SK-N-SH (cell line): ENCODE data around the gene VAV1. TPM values are rescaled to one million over a fixed set of nuclear protein-coding genes. Genes with fewer than 3 reads are reported as not detected.

Source experiments
- CTCF ChIA-PET: fragments of 300-600, 350-600 bp; formaldehyde crosslinking; extraction: SDS; loops from one replicate; lab custom pipeline; 2021; lab: Yijun Ruan, JAX
- POLR2A ChIA-PET: fragments of 350-600 bp; sonication (Branson Sonifier 250); formaldehyde crosslinking; extraction: SDS; loops from one replicate; lab custom pipeline; 2020; ENCODE audit warnings: antibody characterized with exemption, inconsistent platforms; lab: Yijun Ruan, JAX
- DNase-seq: peaks from one replicate; pipeline ENCODE4 v3.0.0; 2012
- H2AFZ ChIP-seq: fragments of 200-600 bp; sonication (generic); 2 replicates; pipeline ENCODE4 v1.8.1; 2016; ENCODE audit warnings: antibody characterized with exemption, mild to moderate bottlenecking, low read depth
- H3F3A ChIP-seq: fragments of 200-600 bp; sonication (generic); replicated peaks from 2 replicates; pipeline ENCODE3; 2016; ENCODE audit warnings: antibody characterized with exemption, mild to moderate bottlenecking; ENCODE audit not compliant: insufficient read depth
- H3K27ac ChIP-seq, 2 experiments: fragments of 200-500 bp in 1 of 2; fragments of 200-600 bp in 1 of 2; sonication (Bioruptor generic) in 1 of 2; sonication (generic), shearing (Covaris generic) in 1 of 2; 2 replicates each; pipeline versions ENCODE4 v1.5.1 to v1.6.1; 2014 to 2016; ENCODE audit warnings: low read depth in 2 of 2, inconsistent platforms in 1 of 2, low read length in 1 of 2, mild to moderate bottlenecking in 1 of 2, mixed read lengths in 1 of 2
- H3K27me3 ChIP-seq: fragments of 200-600 bp; sonication (generic), shearing (Covaris generic); 2 replicates; pipeline ENCODE4 v1.6.1; 2016; ENCODE audit warnings: mixed run types; ENCODE audit not compliant: insufficient read depth
- H3K36me3 ChIP-seq, 2 experiments: fragments of 200-500 bp in 1 of 2; fragments of 200-600 bp in 1 of 2; sonication (Bioruptor generic) in 1 of 2; sonication (generic) in 1 of 2; replicated peaks in 1 of 2; 2 replicates each; pipeline versions ENCODE3 to v1.5.1; 2014 to 2016; ENCODE audit warnings: low read length in 1 of 2, mild to moderate bottlenecking in 1 of 2; ENCODE audit not compliant: insufficient read depth in 2 of 2, control insufficient read depth in 1 of 2
- H3K4me1 ChIP-seq, 2 experiments: fragments of 200-500 bp in 1 of 2; fragments of 200-600 bp in 1 of 2; sonication (Bioruptor generic) in 1 of 2; sonication (generic), shearing (Covaris generic) in 1 of 2; 2 replicates each; pipeline versions ENCODE4 v1.5.1 to v1.6.1; 2014 to 2016; ENCODE audit warnings: low read depth in 1 of 2, low read length in 1 of 2, mixed run types in 1 of 2; ENCODE audit not compliant: insufficient read depth in 2 of 2, control insufficient read depth in 1 of 2
- H3K4me2 ChIP-seq: fragments of 200-600 bp; sonication (generic), shearing (Covaris generic); 2 replicates; pipeline ENCODE4 v1.6.1; 2017; ENCODE audit warnings: mixed run types
- H3K4me3 ChIP-seq, 2 experiments: fragments of 200-500 bp in 1 of 2; fragments of 200-600 bp in 1 of 2; sonication (Bioruptor generic) in 1 of 2; sonication (generic), shearing (Covaris generic) in 1 of 2; 2 replicates each; pipeline versions ENCODE4 v1.5.1 to v1.8.1; 2014 to 2016; ENCODE audit warnings: low read depth in 2 of 2, inconsistent platforms in 1 of 2, low read length in 1 of 2, mild to moderate bottlenecking in 1 of 2, mixed read lengths in 1 of 2, moderate library complexity in 1 of 2
- H3K79me2 ChIP-seq: fragments of 200-600 bp; sonication (generic); 2 replicates; pipeline ENCODE4 v1.8.1; 2017; ENCODE audit warnings: mild to moderate bottlenecking; ENCODE audit not compliant: insufficient read depth
- H3K9ac ChIP-seq: fragments of 200-600 bp; sonication (generic); 2 replicates; pipeline ENCODE4 v1.6.1; 2017; ENCODE audit warnings: mixed run types
- H3K9me2 ChIP-seq: fragments of 200-600 bp; sonication (generic); 2 replicates; pipeline ENCODE4 v1.6.1; 2017; ENCODE audit warnings: mixed run types
- H3K9me3 ChIP-seq: fragments of 200-600 bp; sonication (generic); 2 replicates; pipeline ENCODE4 v1.6.1; 2017; ENCODE audit warnings: mixed run types, mild to moderate bottlenecking, moderate library complexity
- H4K20me1 ChIP-seq: fragments of 200-600 bp; sonication (generic); 2 replicates; pipeline ENCODE4 v1.6.1; 2017; ENCODE audit warnings: mild to moderate bottlenecking, mixed run types; ENCODE audit not compliant: insufficient read depth
- CTCF ChIP-seq: fragments of 200-600 bp; sonication (generic); IDR thresholded peaks from 2 replicates; pipeline ENCODE4 v1.6.1; 2017; ENCODE audit warnings: antibody characterized with exemption, mild to moderate bottlenecking, moderate library complexity
- GABPA ChIP-seq: IDR thresholded peaks from 2 replicates; pipeline ENCODE4 v1.4.0; 2012; ENCODE audit warnings: low read depth, mild to moderate bottlenecking
- IRF3 ChIP-seq: fragments of 150-350 bp; IDR thresholded peaks from 2 replicates; pipeline ENCODE4 v1.6.1; 2016; ENCODE audit warnings: mild to moderate bottlenecking, low read depth, low read length
- MAX ChIP-seq: IDR thresholded peaks from 2 replicates; pipeline ENCODE4 v1.4.0; 2012; ENCODE audit warnings: low read depth
- MXI1 ChIP-seq: IDR thresholded peaks from 2 replicates; pipeline ENCODE4 v1.6.1; 2012; ENCODE audit warnings: mild to moderate bottlenecking, low read depth, low read length, improper control_type of control experiment
- NFIC ChIP-seq: IDR thresholded peaks from 2 replicates; pipeline ENCODE4 v1.4.0; 2012; ENCODE audit warnings: borderline replicate concordance
- NRF1 ChIP-seq: IDR thresholded peaks from 2 replicates; pipeline ENCODE4 v1.6.1; 2012; ENCODE audit warnings: low read depth, mild to moderate bottlenecking, low read length
- PBX3 ChIP-seq: IDR thresholded peaks from 2 replicates; pipeline ENCODE4; 2012
- POLR2AphosphoS5 ChIP-seq: IDR thresholded peaks from 2 replicates; pipeline ENCODE4 v1.6.1; 2012; ENCODE audit warnings: low read depth, low read length
- RCOR1 ChIP-seq: fragments of 150-350 bp; IDR thresholded peaks from 2 replicates; pipeline ENCODE4 v1.6.1; 2017; ENCODE audit warnings: antibody characterized with exemption, low read length
- USF1 ChIP-seq: IDR thresholded peaks from 2 replicates; pipeline ENCODE4 v1.4.0; 2012; ENCODE audit warnings: low read depth, borderline replicate concordance
- YY1 ChIP-seq: IDR thresholded peaks from 2 replicates; pipeline ENCODE4 v1.4.0; 2012; ENCODE audit warnings: low read depth, mild to moderate bottlenecking
- WGBS: methylation state at CpG from one replicate; pipeline ENCODE4 v1.1.6; 2017; ENCODE audit warnings: low lambda C conversion rate; 5-methylcytosine and 5-hydroxymethylcytosine counted together
- polyA plus RNA-seq, 3 experiments: library from polyadenylated mRNA; depleted of rRNA; stranded (reverse); fragments of >200 nt; gene quantifications; 2 replicates each; pipeline ENCODE4 v1.2.3, GENCODE V29; 2012

VAV1 gene
- polyA plus RNA-seq, 1 of the 3 experiments (the other 2 are of a cell fraction): 0.02 TPM

- no peaks in the 10 kb centered on the region for H3K4me1 ChIP-seq
- no peaks in the 10 kb centered on the region for H3K9me3 ChIP-seq
- no peak overlapping the region for H3K4me2 ChIP-seq
- no peak overlapping the region for H2AFZ ChIP-seq
- DNase-seq: no peak
- POLR2A ChIA-PET: no interaction called here
- CTCF ChIA-PET: interaction anchor here (0.6 to 0.8 kb wide), 2 partner anchors 126 to 127 kb away, joined by 3 read pairs; no protein-coding TSS in a partner anchor
- no peaks in the 10 kb centered on the region for H3F3A ChIP-seq
- H3K9me2 ChIP-seq: no peaks in the 10 kb centered on the region
- H3K4me3 ChIP-seq: no peak overlapping the region
- WGBS: 35% methylated on average over 10 of the region's 10 CpGs
- H3K79me2 ChIP-seq: no peaks in the 10 kb centered on the region
- no peak overlapping the region for H3K9ac ChIP-seq
- no peak overlapping the region for H3K27ac ChIP-seq
- peaks cover 65% of the 10 kb centered on the region; the same call in 1 of the 2 replicates for H3K27me3 ChIP-seq
- no peaks in the 10 kb centered on the region for H4K20me1 ChIP-seq
- H3K36me3 ChIP-seq: no peaks in the 10 kb centered on the region
- no peak for TF ChIP-seq MXI1
- no peak for TF ChIP-seq RCOR1
- TF ChIP-seq IRF3: no peak
- TF ChIP-seq, all 33 proteins: peak for 0
Observed at GRCh38 chr19:6865849-6866248, 93.3 kb downstream of the VAV1 start.

GRCh38 chr19:6866741-6867151 lies 94.2 kb downstream of the VAV1 start:
- H3K4me1 ChIP-seq: no peaks in the 10 kb centered on the region
- no peaks in the 10 kb centered on the region for H3K9me2 ChIP-seq
- H3K4me2 ChIP-seq: no peak overlapping the region; the same call in 1 of the 2 replicates
- H3K9me3 ChIP-seq: no peaks in the 10 kb centered on the region
- peaks cover 56% of the 10 kb centered on the region; the same call in 1 of the 2 replicates for H3K27me3 ChIP-seq
- 28% methylated on average over 6 of the region's 6 CpGs for WGBS
- POLR2A ChIA-PET: no interaction called here
- DNase-seq: no peak
- no peaks in the 10 kb centered on the region for H3K79me2 ChIP-seq
- no peaks in the 10 kb centered on the region for H3K36me3 ChIP-seq
- no peak overlapping the region for H3K9ac ChIP-seq
- no peak overlapping the region for H2AFZ ChIP-seq
- CTCF ChIA-PET: no interaction called here
- no peaks in the 10 kb centered on the region for H4K20me1 ChIP-seq
- TF ChIP-seq NRF1 (no peak), MXI1 (no peak), MAX (no peak), USF1 (no peak), CTCF (no peak), RCOR1 (no peak), PBX3 (no peak), NFIC (no peak), YY1 (no peak), GABPA (no peak), POLR2AphosphoS5 (no peak)
- TF ChIP-seq, all 33 proteins: peak for 0
- no peak overlapping the region for H3K27ac ChIP-seq
- H3K4me3 ChIP-seq: no peak overlapping the region
- no peaks in the 10 kb centered on the region for H3F3A ChIP-seq
